NCI-H82 (cell line): ENCODE data around the gene SCRN3.
A peak's percentile ranks its signal among the peaks of the same experiment; 100 is the strongest.
"Not testable (repeated sequence)": the region's sequence is repeated elsewhere in the genome, so short reads cannot be mapped to it uniquely, and the experiment has no call there.

Experiments
- DNase-seq: peaks from one replicate; lab custom pipeline; 2025; lab: John Stamatoyannopoulos, UW

The SCRN3 gene

GRCh38 chr2:174395284-174395968 is at the start of gene SCRN3:
TSS of gene SCRN3 (plus strand) at chr2:174395730. CDS start at chr2:174398284, 2,554 bp downstream.
- DNase-seq, result peak; percentile 88

GRCh38 chr2:174350018-174350417 is 45.5 kb upstream of the SCRN3 start:
- DNase-seq, result peak; percentile 36

GRCh38 chr2:174350593-174351181 is 44.8 kb upstream of the SCRN3 start:
- no peak for DNase-seq

GRCh38 chr2:174353004-174353403 is 42.5 kb upstream of the SCRN3 start:
- no peak for DNase-seq

GRCh38 chr2:174356347-174356746 is 39.2 kb upstream of the SCRN3 start:
- DNase-seq, result no peak

GRCh38 chr2:174359663-174360062 is 35.9 kb upstream of the SCRN3 start:
- not testable (repeated sequence) for DNase-seq

GRCh38 chr2:174362949-174363348 is 32.6 kb upstream of the SCRN3 start:
- no peak for DNase-seq

GRCh38 chr2:174363492-174364225 is 31.9 kb upstream of the SCRN3 start:
- DNase-seq, result not testable (repeated sequence)

GRCh38 chr2:174364628-174365027 is 30.9 kb upstream of the SCRN3 start:
- no peak for DNase-seq

- DNase-seq, result no peak
Observed at GRCh38 chr2:174365571-174365970, 30.0 kb upstream of the SCRN3 start.

- no peak for DNase-seq
Observed at GRCh38 chr2:174368691-174369090, 26.8 kb upstream of the SCRN3 start.

- no peak for DNase-seq
Observed at GRCh38 chr2:174376967-174377366, 18.6 kb upstream of the SCRN3 start.

- DNase-seq, result no peak
Observed at GRCh38 chr2:174383796-174384195, 11.7 kb upstream of the SCRN3 start.

- no peak for DNase-seq
Observed at GRCh38 chr2:174385201-174385600, 10.3 kb upstream of the SCRN3 start.

GRCh38 chr2:174388706-174389105 is 6.8 kb upstream of the SCRN3 start:
- DNase-seq, result not testable (repeated sequence)

- DNase-seq, result no peak
Observed at GRCh38 chr2:174389542-174389941, 6.0 kb upstream of the SCRN3 start.

- DNase-seq, result not testable (repeated sequence)
Observed at GRCh38 chr2:174390303-174390702, 5.2 kb upstream of the SCRN3 start.

- DNase-seq, result no peak
Observed at GRCh38 chr2:174392706-174393105, 2.8 kb upstream of the SCRN3 start.

GRCh38 chr2:174395969-174396630 is 570 bp downstream of the SCRN3 start:
- peak; percentile 45 for DNase-seq

- DNase-seq, result peak; percentile 39
Observed at GRCh38 chr2:174397773-174398172, 2.2 kb downstream of the SCRN3 start.

GRCh38 chr2:174399171-174399570 is 3.6 kb downstream of the SCRN3 start:
- no peak for DNase-seq

GRCh38 chr2:174400853-174401252 is 5.3 kb downstream of the SCRN3 start:
- no peak for DNase-seq

GRCh38 chr2:174403628-174404027 is 8.1 kb downstream of the SCRN3 start:
- no peak for DNase-seq
